Astrocyte of the spinal cord (primary cell): ENCODE measurements around the gene HMGB4.

Experiments
- DNase-seq: peaks from one replicate; pipeline ENCODE4 v3.0.0; 2011; ENCODE audit warnings: low read depth, low spot score
- H3K4me3 ChIP-seq: 2 replicates; pipeline ENCODE4 v1.5.1; 2011; ENCODE audit warnings: low read depth, mild to moderate bottlenecking, low read length, moderate library complexity
- CTCF ChIP-seq: IDR thresholded peaks from 2 replicates; pipeline ENCODE4 v1.5.1; 2012; ENCODE audit warnings: low read depth, mild to moderate bottlenecking, low read length, inconsistent platforms
- in situ Hi-C: cut with HindIII; loops from 2 replicates; pipeline ENCODE4 v1.10.0; 2017; ENCODE audit warnings: low sequenced_read_pairs

HMGB4 gene

GRCh38 chr1:33820804-33821203, 43.1 kb upstream of the HMGB4 start:
- no peak overlapping the region for H3K4me3 ChIP-seq
- in situ Hi-C loops = no loop called here
- TF ChIP-seq CTCF = no peak
- DNase-seq = no peak

DNA sequence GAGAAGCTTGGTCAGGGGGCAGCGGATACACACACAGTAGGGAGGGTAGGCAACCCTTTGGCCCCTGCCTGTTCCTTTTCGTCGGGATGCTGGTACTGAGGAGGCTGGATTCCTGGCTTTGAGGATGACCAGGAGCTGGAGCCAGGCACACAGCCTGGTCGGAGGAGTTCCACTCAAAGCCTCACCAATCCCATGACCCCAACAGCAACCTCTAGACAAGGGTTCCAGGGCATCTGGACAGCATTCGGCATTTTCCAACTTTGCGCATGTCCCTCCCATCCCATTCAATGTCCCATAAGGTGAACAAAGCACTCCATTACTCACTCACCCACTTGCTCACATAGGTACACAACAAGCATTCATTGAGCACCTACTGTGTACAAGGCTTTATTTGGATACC, 42.6 kb upstream of the HMGB4 start:
- H3K4me3 ChIP-seq = no peak overlapping the region
- in situ Hi-C loops = no loop called here
- DNase-seq = no peak
- no peak for TF ChIP-seq CTCF

DNA sequence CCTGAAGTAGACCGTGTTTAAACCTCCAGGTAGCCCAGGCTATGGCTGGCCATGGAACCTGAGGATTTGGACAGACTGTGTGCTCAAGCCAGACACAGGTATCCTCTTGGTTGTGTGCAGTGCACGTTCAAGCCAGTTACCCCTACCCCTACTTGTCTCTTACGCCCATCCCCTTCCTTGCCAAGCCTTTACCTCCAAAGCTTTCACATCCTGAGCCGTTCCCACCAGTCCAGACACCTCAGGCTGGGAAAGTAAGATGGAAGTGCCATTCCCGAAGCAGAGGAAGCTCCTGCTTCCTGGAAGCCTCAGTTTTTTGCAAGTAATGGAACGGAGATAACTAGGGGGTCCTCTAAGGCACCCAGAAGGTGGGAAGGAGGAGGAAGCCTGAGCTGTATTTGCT, 41.5 kb upstream of the HMGB4 start:
- no peak for DNase-seq

DNA sequence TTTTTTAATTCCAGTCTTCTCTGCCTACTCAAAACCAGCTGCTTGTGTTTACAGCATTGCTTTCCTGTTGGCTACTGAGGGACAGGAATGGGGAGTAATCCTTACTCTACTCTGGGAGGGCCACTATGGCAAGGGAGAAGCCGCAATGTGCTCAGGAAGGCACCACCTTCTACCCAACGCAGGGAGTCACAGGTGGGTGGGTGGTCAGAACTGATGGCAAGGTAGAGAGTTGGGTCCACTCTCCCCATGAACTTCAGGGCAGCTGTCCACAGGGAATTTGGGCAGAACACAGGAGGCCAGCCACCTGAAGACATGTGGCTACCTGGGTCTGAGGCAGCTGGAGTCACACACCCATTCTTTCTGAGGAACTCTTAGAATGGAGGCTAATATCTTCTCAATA, 40.5 kb upstream of the HMGB4 start:
- in situ Hi-C loops = no loop called here
- TF ChIP-seq CTCF = no peak
- DNase-seq = no peak
- H3K4me3 ChIP-seq = no peak overlapping the region

More for the DNA sequence above, 41.5 kb upstream of the HMGB4 start:
- H3K4me3 ChIP-seq = no peak overlapping the region
- TF ChIP-seq CTCF = no peak
- in situ Hi-C loops = no loop called here

GRCh38 chr1:33823830-33824229, 40.0 kb upstream of the HMGB4 start:
- no peak for TF ChIP-seq CTCF
- no peak overlapping the region for H3K4me3 ChIP-seq
- in situ Hi-C loops = no loop called here
- no peak for DNase-seq

- H3K4me3 ChIP-seq = no peak overlapping the region
- in situ Hi-C loops = no loop called here
- TF ChIP-seq CTCF = no peak
- no peak for DNase-seq
These were observed 39.6 kb upstream of the HMGB4 start for GRCh38 chr1:33824321-33824720.

GRCh38 chr1:33824971-33825370, 38.9 kb upstream of the HMGB4 start:
- no peak for TF ChIP-seq CTCF

More at GRCh38 chr1:33824971-33825370, 38.9 kb upstream of the HMGB4 start:
- no peak overlapping the region for H3K4me3 ChIP-seq
- in situ Hi-C loops = no loop called here
- no peak for DNase-seq
